HG02588 (cell line): ENCODE data around the gene CHCHD6.

Experiments used
- ATAC-seq: cut with Tn5 transposase; IDR thresholded peaks from one replicate; pipeline ENCODE4 v1.9.1; 2021; ENCODE audit warnings: mild to moderate bottlenecking, moderate library complexity; ENCODE audit not compliant: unreplicated experiment

CHCHD6 gene

DNA sequence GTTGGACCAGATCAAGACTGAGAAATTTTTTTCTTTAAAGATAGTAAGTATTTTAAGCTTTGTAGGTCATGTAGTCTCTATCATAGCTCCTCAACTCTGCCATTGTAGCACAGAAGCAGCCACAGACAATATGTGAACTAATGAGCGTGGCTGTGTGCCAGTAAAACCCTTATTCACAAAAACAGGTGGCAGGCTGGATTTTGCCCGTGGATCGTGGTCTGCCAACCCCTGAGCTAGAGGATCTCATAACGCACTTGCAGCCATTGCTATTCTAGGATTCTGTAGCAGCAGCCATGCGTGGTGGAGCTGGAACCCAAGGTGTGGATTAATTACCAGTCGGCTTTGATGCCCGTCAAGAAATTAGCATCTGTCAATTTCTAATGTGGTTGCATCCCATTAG lies 210.2 kb downstream of the CHCHD6 start:
- ATAC-seq, result no peak

DNA sequence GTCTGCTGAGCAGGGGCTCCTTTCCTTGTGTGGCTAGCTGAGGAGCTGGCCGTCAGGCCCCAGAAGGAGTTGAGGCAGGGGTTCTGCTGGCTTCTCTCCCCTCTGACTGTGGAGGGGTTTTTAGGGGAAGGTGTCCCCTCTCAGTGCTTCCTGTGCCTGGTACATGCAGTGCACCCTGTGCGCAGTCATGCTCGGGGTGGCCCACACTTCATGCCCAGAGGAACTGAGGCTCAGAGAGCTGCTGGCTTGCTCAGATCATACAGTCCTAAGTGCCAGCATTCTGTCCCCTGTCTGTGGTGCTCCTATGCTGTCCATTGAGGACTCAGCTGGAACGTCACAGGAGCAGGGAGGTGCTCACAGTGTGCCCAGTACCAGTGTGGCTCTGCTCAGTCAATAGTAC lies 211.0 kb downstream of the CHCHD6 start:
- no peak for ATAC-seq

- no peak for ATAC-seq
These were observed 212.5 kb downstream of the CHCHD6 start for GRCh38 chr3:126916546-126916945.

- no peak for ATAC-seq
These were observed 213.3 kb downstream of the CHCHD6 start for GRCh38 chr3:126917232-126917804.

DNA sequence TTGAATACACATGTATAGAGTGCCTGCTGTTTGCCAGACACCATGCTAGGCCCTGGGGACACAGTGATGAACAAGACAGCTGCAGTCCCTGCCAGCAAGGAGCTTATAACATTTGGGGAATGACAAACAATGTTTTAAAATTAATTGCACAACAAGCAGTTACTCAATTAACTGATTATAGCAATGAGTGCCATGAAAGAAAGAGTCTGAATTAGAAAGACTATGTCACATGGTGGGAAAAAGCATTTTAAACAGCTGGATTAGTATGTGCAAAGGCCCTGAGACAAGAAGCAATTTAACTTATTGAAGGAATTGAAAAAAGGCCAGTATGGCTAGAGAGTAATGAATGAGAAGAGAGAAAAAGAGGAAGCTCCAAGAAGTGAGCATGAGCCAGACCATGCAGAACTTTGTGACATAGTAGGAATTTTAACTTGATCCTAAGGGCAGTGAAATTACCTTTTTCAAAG lies 214.3 kb downstream of the CHCHD6 start:
- ATAC-seq, result no peak

- no peak for ATAC-seq
These were observed 217.2 kb downstream of the CHCHD6 start for GRCh38 chr3:126921085-126921824.

GRCh38 chr3:126922466-126922865 lies 218.4 kb downstream of the CHCHD6 start:
- no peak for ATAC-seq

GRCh38 chr3:126923423-126923822 lies 219.4 kb downstream of the CHCHD6 start:
- no peak for ATAC-seq

GRCh38 chr3:126923895-126924294 lies 219.9 kb downstream of the CHCHD6 start:
- no peak for ATAC-seq

GRCh38 chr3:126924458-126924857 lies 220.4 kb downstream of the CHCHD6 start:
- ATAC-seq, result no peak

DNA sequence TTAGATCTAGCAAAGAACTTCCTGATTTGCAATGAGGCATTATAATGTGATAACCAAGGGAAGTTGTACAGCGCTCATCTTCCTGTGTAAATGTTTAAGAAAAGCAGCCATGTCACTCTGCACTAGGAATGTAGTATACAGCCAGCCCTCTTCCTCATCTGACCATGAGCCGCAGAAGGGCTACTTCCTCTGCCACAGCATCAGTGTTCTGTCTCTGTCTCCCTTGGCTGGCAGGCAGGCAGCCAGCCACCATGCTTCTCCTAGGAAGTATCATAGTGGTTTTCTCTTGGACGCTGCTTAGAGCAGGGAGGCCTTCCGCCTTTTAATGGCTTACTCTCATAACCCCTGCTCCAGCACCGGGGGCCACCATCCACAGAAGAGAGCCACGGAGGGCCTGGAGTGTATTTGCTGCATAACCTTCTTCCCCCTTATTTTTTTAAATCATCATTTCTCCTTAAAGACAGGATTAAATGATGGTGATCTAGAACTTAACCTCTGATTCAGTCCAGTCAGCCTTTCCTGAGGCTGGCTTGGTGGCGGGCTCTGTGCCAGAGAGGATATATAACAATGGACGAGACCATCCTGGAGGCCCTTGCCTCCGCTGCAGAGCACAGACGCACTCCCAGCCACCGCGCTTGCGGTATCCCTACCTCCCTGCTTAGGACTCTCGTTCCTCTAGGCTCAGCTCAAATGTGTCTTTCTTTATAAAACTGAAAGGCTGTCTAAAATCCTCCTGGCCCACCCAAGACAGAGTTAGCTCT lies 221.6 kb downstream of the CHCHD6 start:
- ATAC-seq, result no peak

DNA sequence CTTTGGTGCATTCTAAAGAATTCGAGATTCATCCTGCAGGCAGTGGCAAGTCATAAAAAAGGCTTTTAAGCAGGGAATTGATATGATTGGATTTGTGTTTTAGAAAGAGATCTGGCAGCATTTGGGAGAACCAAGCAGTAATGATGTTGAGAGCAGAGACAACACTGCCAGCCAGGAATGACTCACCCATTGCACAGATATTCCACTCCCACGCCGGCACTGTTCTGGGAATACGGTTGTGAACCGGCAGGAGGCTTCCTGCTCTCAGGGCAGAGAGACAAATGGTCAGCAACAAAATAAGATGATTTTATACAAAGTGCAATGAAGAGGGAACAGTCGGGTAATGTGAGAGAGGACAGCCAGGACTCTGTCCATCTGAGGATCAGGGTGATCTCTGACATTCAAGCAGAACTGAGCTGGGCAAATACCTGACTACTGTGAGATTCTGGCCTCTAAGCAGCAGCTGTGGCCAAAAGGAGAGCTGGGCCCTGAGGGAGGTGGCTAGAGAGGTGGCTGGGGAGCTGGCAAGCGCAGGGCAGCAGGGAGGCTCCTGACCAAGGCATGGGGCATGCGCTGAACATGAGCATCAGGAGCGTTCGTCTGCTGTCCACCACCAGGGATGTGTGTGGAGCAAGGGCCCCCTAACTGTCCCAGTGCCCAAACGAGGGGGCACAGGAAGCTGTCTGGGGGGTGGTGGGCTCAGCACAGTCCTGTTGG lies 222.8 kb downstream of the CHCHD6 start:
- no peak for ATAC-seq

- ATAC-seq, result no peak
These were observed 223.3 kb downstream of the CHCHD6 start for GRCh38 chr3:126927401-126927750.

DNA sequence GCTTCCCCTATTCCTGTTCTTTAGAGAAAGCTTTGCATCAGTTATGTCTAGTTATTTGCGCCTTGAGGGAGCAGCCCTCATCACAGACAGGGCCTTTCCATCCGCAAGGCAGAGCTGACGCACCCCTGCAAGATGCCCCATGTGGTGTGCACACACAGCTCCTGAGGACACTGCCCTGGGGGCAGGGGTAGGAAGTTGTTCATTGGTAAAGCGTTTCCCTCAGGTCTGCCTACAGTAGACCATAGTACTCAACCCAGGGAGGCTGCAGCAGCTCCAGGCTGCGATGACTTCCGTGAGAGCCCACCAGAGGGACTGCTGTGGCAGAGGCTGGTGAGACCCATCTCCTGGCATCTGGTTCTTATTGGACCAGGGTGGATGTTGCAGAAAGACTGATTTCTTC lies 223.8 kb downstream of the CHCHD6 start:
- no peak for ATAC-seq

- no peak for ATAC-seq
These were observed 225.0 kb downstream of the CHCHD6 start for GRCh38 chr3:126928921-126929474.

- no peak for ATAC-seq
These were observed 227.0 kb downstream of the CHCHD6 start for GRCh38 chr3:126930936-126931600.

- no peak for ATAC-seq
These were observed 227.8 kb downstream of the CHCHD6 start for GRCh38 chr3:126931806-126932187.

GRCh38 chr3:126932188-126932931 lies 228.3 kb downstream of the CHCHD6 start:
- no peak for ATAC-seq

- ATAC-seq, result no peak
These were observed 230.0 kb downstream of the CHCHD6 start for GRCh38 chr3:126934031-126934531.

GRCh38 chr3:126934991-126935390 lies 231.0 kb downstream of the CHCHD6 start:
- ATAC-seq, result no peak
